ENCODE measurements around the gene SFXN5.

- TF ChIP-seq CTCF (conservative IDR thresholded peaks at IDR 0.05 in 1 of 2, IDR thresholded peaks at IDR 0.05 in 1 of 2; ENCODE audit: extremely low read depth in 1 of 2, insufficient read depth in 1 of 2, low read depth in 1 of 2, low read length in 2 of 2): no peak
- TF ChIP-seq EZH2 (IDR thresholded peaks at IDR 0.05; ENCODE audit: borderline replicate concordance, low read length): no peak
Observed at GRCh38 chr2:73020306-73020656, 51.2 kb downstream of the SFXN5 start.
